ENCODE results near the gene VPS18.
A peak's percentile ranks its signal among the peaks of the same experiment; 100 is the strongest.

Gene VPS18

GRCh38 chr15:40941528-40942336, 47.5 kb downstream of the VPS18 start:
- peak; percentile 67 for DNase-seq (ENCODE audit: low read depth)
- H3K4me3 ChIP-seq (replicated peaks; ENCODE audit: low read depth, low read length), result peak overlapping the region; percentile 59
- TF ChIP-seq CTCF (IDR thresholded peaks at IDR 0.05; ENCODE audit: low read length, missing control alignments), result no peak

DNA sequence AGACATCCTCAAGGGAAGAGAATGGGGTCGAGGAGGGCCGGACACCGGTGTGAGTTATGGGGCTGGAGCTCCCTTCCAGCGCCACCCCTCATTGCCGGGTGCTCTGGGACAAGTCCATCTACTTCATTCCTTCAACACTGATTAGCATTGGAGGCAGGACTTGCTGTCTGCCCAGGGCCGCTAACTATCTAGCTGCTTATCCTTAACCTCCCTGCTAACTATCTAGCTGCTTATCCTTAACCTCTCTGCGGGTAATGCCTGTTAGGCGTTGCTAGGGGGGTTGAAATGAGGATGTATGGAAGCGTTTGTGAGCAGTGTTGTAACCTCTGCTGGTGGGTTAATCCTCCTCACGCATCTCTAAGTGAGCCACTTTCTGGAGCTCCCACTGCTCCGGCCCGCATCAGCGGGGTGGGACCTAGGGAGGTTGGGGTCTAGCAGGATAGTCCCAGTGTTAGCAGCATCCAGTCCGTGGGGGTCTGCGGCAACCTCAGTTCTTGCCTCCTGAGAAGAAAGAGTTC, 48.1 kb downstream of the VPS18 start:
- peak overlapping the region; percentile 59 for H3K4me3 ChIP-seq (replicated peaks; ENCODE audit: low read depth, low read length)
- DNase-seq (ENCODE audit: low read depth), result no peak
- no peak for TF ChIP-seq CTCF (IDR thresholded peaks at IDR 0.05; ENCODE audit: low read length, missing control alignments)

GRCh38 chr15:40942878-40943277, 48.6 kb downstream of the VPS18 start:
- no peak for DNase-seq (ENCODE audit: low read depth)
- TF ChIP-seq CTCF (IDR thresholded peaks at IDR 0.05; ENCODE audit: low read length, missing control alignments), result no peak
- H3K4me3 ChIP-seq (replicated peaks; ENCODE audit: low read depth, low read length), result no peak overlapping the region

GRCh38 chr15:40943764-40944365, 49.6 kb downstream of the VPS18 start:
- no peak for DNase-seq (ENCODE audit: low read depth)
- H3K4me3 ChIP-seq (replicated peaks; ENCODE audit: low read depth, low read length), result no peak overlapping the region
- TF ChIP-seq CTCF (IDR thresholded peaks at IDR 0.05; ENCODE audit: low read length, missing control alignments), result no peak

GRCh38 chr15:40944510-40945296, 50.5 kb downstream of the VPS18 start:
- TF ChIP-seq CTCF (IDR thresholded peaks at IDR 0.05; ENCODE audit: low read length, missing control alignments), result no peak
- no peak for DNase-seq (ENCODE audit: low read depth)
- H3K4me3 ChIP-seq (replicated peaks; ENCODE audit: low read depth, low read length), result no peak overlapping the region

DNA sequence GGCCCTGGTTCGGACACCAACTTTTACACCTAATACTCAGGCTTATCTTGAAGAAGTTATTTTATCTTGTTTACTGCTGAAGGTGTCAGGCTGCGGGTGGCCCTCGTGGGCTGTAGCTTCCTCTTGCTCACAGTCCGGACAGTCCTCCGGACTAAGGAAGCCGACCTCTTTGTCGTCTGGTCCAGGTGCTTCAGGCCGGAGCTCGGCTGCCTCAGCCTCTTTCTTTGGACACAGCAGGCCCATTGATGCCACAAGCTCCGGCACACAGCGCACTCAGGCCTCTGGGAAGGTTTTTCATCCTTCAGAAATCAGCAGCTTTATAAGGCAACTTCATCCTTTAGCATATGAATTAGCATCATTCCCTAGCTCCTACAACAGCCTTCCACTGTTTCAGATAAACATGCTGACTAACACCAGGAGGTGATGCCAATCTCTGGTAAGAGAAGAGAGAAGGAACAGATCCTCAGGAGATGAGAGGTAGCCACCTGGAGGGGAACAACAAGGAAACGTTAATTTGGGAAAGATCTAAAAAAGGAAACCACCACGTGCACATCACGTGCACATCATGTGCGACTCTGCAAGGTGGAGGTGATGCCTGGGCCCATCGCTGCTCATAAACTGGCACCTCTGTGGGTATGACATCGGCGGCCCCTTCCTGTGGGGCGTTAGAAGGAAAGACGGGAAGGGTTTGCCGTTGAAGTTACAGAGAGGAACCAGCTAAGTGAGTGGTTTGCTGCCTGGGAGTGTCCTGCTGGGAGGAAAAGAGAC, 54.6 kb downstream of the VPS18 start:
- TF ChIP-seq CTCF (IDR thresholded peaks at IDR 0.05; ENCODE audit: low read length, missing control alignments), result no peak
- no peak for DNase-seq (ENCODE audit: low read depth)
- no peak overlapping the region for H3K4me3 ChIP-seq (replicated peaks; ENCODE audit: low read depth, low read length)
